Liver (tissue), 9 donors: ENCODE data around the gene SFN. TPM values are rescaled to one million over a fixed set of nuclear protein-coding genes. Genes with fewer than 3 reads are reported as not detected.
"Not testable (repeated sequence)": the region's sequence is repeated elsewhere in the genome, so short reads cannot be mapped to it uniquely, and the experiment has no call there.

ENCODE experiments used
- DNase-seq: peaks from one replicate; pipeline ENCODE4 v3.0.0-alpha.2; 2017; ENCODE audit warnings: low spot score
- H3K27ac ChIP-seq, 2 donors: one replicate each; pipeline ENCODE4 v1.7.0; 2013; ENCODE audit warnings: inconsistent platforms in 2 of 2, low read length in 2 of 2, control low read depth in 1 of 2, low read depth in 1 of 2, mild to moderate bottlenecking in 1 of 2
- H3K27me3 ChIP-seq, 4 donors: one replicate each; pipeline versions ENCODE4 v1.6.1 to v1.7.0; 2013; ENCODE audit warnings: low read length in 3 of 4, inconsistent platforms in 1 of 4, mild to moderate bottlenecking in 1 of 4, moderate library complexity in 1 of 4; ENCODE audit not compliant: control insufficient read depth in 4 of 4, insufficient read depth in 4 of 4
- H3K36me3 ChIP-seq, 4 donors: one replicate each; pipeline versions ENCODE4 v1.6.1 to v1.7.0; 2013; ENCODE audit warnings: low read length in 3 of 4, mild to moderate bottlenecking in 3 of 4, low read depth in 1 of 4, moderate library complexity in 1 of 4; ENCODE audit not compliant: control insufficient read depth in 4 of 4, insufficient read depth in 3 of 4
- H3K4me1 ChIP-seq, 4 donors: one replicate each; pipeline versions ENCODE4 v1.6.1 to v1.7.0; 2013; ENCODE audit warnings: low read length in 3 of 4, mild to moderate bottlenecking in 3 of 4, moderate library complexity in 1 of 4; ENCODE audit not compliant: control insufficient read depth in 4 of 4, insufficient read depth in 4 of 4
- H3K4me3 ChIP-seq, 3 donors: one replicate each; pipeline versions ENCODE4 v1.6.1 to v1.7.0; 2013; ENCODE audit warnings: low read length in 3 of 3, control low read depth in 1 of 3, low read depth in 1 of 3, mild to moderate bottlenecking in 1 of 3
- H3K9ac ChIP-seq, 2 donors: one replicate each; pipeline ENCODE4 v1.7.0; 2013; ENCODE audit warnings: low read length in 2 of 2, mild to moderate bottlenecking in 2 of 2, moderate library complexity in 2 of 2, control low read depth in 1 of 2, low read depth in 1 of 2
- H3K9me3 ChIP-seq, 4 donors: one replicate each; pipeline versions ENCODE4 v1.6.1 to v1.7.0; 2013; ENCODE audit warnings: low read length in 3 of 4; ENCODE audit not compliant: control insufficient read depth in 4 of 4
- FOXA1 ChIP-seq: IDR thresholded peaks from 2 replicates; pipeline ENCODE4 v1.6.1; 2016; ENCODE audit warnings: antibody characterized with exemption
- FOXA2 ChIP-seq: IDR thresholded peaks from 2 replicates; pipeline ENCODE4 v1.6.1; 2016; ENCODE audit warnings: antibody characterized with exemption
- GABPA ChIP-seq, 2 donors: IDR thresholded peaks in 1 of 2; conservative IDR thresholded peaks in 1 of 2; 2 replicates each; pipeline ENCODE4 v1.6.1; 2016; ENCODE audit warnings: antibody characterized with exemption in 2 of 2, mild to moderate bottlenecking in 1 of 2, moderate library complexity in 1 of 2
- HNF4G ChIP-seq: IDR thresholded peaks from 2 replicates; pipeline ENCODE4 v1.6.1; 2016; ENCODE audit warnings: antibody characterized with exemption
- JUND ChIP-seq, 2 donors: IDR thresholded peaks; 2 replicates each; pipeline ENCODE4 v1.6.1; 2016; ENCODE audit warnings: antibody characterized with exemption in 2 of 2
- NR2F2 ChIP-seq: IDR thresholded peaks from 2 replicates; pipeline ENCODE4 v1.6.1; 2016; ENCODE audit warnings: antibody characterized with exemption
- RAD21 ChIP-seq, 2 donors: IDR thresholded peaks; 2 replicates each; pipeline ENCODE4 v1.6.1; 2016; ENCODE audit warnings: antibody characterized with exemption in 2 of 2, mild to moderate bottlenecking in 2 of 2
- RXRA ChIP-seq, 2 donors: IDR thresholded peaks; 2 replicates each; pipeline ENCODE4 v1.6.1; 2017 to 2018; ENCODE audit warnings: antibody characterized with exemption in 2 of 2, mild to moderate bottlenecking in 1 of 2
- SP1 ChIP-seq: IDR thresholded peaks from 2 replicates; pipeline ENCODE4 v1.6.1; 2018; ENCODE audit warnings: antibody characterized with exemption, mild to moderate bottlenecking
- TAF1 ChIP-seq: conservative IDR thresholded peaks from 2 replicates; pipeline ENCODE4 v1.6.1; 2016; ENCODE audit warnings: antibody characterized with exemption, mild to moderate bottlenecking
- YY1 ChIP-seq: IDR thresholded peaks from 2 replicates; pipeline ENCODE4 v1.6.1; 2016; ENCODE audit warnings: antibody characterized with exemption, mild to moderate bottlenecking
- WGBS: extraction: QIAGEN DNeasy Blood & Tissue Kit; methylation state at CpG from one replicate; pipeline ENCODE4 v1.1.7; 2013; 5-methylcytosine and 5-hydroxymethylcytosine counted together
- polyA plus RNA-seq, 2 donors: library from polyadenylated mRNA; stranded (reverse) in 1 of 2; unstranded in 1 of 2; fragments of 200-250 nt in 1 of 2; fragments of >200 nt in 1 of 2; fragmentation: Nextera tagmentation in 1 of 2; extraction: Ambion mirVana in 1 of 2; gene quantifications; one replicate each; pipeline versions ENCODE4 v1.2.1 to v1.2.3, GENCODE V29; 2013 to 2015
- total RNA-seq, 2 donors: library from RNA; depleted of rRNA; stranded (reverse); fragments of >200 nt; gene quantifications; one replicate each; pipeline ENCODE4 v1.2.3, GENCODE V29; 2014
- TF ChIP-seq, protein P1 (sequence below): fragments of 150-350 bp; IDR thresholded peaks from 2 replicates; pipeline ENCODE4 v1.5.1; 2017; ENCODE audit warnings: improper control_type of control experiment, low read depth, low read length; ENCODE audit not compliant: missing input control
- TF ChIP-seq, protein P2 (sequence below): IDR thresholded peaks from 2 replicates; pipeline ENCODE4 v1.6.1; 2016; ENCODE audit warnings: antibody characterized with exemption
- TF ChIP-seq, protein P3 (sequence below): IDR thresholded peaks from 2 replicates; pipeline ENCODE4 v1.6.1; 2016; ENCODE audit warnings: antibody characterized with exemption
- TF ChIP-seq, protein P4 (sequence below): IDR thresholded peaks from 2 replicates; pipeline ENCODE4 v1.6.1; 2016; ENCODE audit warnings: antibody characterized with exemption, mild to moderate bottlenecking
- donor health status: healthy.
- donor health status: healthy.
- donor health status: healthy.
- donor health status: healthy.
- donor health status: healthy.

Gene SFN
- total and polyA plus RNA-seq, 4 donors, result 0.17 to 0.69 TPM; not detected in 2

DNA sequence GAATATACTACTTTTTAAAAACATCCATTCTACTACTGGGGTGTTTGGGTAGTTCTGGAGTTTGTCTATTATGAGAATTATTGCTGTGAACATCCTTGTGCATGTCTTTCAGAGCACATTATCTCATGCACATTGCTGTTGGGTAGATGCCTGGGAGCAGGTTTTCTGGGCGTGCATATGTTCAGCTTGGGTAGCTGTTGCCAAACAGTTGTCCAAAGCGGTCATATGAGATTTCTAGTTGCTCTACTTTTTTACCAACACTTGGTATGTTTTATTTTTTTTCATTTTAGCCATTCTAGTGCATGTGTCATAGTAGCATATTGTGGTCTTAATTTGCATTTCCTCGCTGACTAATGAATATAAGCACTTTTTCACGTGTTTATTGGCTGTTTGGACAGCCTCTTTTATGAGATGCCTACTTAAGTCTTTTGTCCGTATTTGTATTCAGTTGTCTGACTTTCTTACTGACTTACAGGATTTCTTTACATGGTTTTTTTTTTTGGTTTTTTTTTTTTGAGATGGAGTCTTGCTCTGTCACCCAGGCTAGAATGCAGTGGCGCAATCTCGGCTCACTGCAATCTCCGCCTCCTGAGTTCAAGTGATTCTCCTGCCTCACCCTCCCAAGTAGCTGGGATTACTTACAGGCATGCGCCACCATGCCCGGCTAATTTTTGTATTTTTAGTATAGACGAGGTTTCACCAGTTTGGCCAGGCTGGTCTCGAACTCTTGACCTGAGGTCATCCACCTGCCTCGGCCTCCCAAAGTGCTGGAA is 18.3 kb upstream of the SFN start:
- WGBS, result 93% methylated on average over 13 of the region's 13 CpGs
- Histone ChIP-seq H3K27me3 (no peaks in the 10 kb centered on the region), H3K9ac (no peak overlapping the region), H3K4me1 (peaks cover 0 to 11% (median 4%) of the 10 kb centered on the region in 4 donors), H3K36me3 (peaks cover 6 to 33% (median 19%) of the 10 kb centered on the region in 4 donors), H3K27ac (no peak overlapping the region), H3K4me3 (no peak overlapping the region), H3K9me3 (no peaks in the 10 kb centered on the region)
- TF ChIP-seq RAD21 (IDR thresholded peaks at IDR 0.05) (no peak), YY1 (no peak), FOXA1 (no peak), SP1 (no peak), HNF4G (no peak), NR2F2 (no peak), RXRA (IDR thresholded peaks at IDR 0.05) (no peak), TAF1 (no peak), JUND (IDR thresholded peaks at IDR 0.05) (no peak), GABPA (IDR thresholded peaks at IDR 0.05 in 1 of 2, conservative IDR thresholded peaks at IDR 0.05 in 1 of 2) (no peak), FOXA2 (no peak)
- TF ChIP-seq, protein P1, sequence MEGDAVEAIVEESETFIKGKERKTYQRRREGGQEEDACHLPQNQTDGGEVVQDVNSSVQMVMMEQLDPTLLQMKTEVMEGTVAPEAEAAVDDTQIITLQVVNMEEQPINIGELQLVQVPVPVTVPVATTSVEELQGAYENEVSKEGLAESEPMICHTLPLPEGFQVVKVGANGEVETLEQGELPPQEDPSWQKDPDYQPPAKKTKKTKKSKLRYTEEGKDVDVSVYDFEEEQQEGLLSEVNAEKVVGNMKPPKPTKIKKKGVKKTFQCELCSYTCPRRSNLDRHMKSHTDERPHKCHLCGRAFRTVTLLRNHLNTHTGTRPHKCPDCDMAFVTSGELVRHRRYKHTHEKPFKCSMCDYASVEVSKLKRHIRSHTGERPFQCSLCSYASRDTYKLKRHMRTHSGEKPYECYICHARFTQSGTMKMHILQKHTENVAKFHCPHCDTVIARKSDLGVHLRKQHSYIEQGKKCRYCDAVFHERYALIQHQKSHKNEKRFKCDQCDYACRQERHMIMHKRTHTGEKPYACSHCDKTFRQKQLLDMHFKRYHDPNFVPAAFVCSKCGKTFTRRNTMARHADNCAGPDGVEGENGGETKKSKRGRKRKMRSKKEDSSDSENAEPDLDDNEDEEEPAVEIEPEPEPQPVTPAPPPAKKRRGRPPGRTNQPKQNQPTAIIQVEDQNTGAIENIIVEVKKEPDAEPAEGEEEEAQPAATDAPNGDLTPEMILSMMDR, result no peak
- TF ChIP-seq, protein P2, sequence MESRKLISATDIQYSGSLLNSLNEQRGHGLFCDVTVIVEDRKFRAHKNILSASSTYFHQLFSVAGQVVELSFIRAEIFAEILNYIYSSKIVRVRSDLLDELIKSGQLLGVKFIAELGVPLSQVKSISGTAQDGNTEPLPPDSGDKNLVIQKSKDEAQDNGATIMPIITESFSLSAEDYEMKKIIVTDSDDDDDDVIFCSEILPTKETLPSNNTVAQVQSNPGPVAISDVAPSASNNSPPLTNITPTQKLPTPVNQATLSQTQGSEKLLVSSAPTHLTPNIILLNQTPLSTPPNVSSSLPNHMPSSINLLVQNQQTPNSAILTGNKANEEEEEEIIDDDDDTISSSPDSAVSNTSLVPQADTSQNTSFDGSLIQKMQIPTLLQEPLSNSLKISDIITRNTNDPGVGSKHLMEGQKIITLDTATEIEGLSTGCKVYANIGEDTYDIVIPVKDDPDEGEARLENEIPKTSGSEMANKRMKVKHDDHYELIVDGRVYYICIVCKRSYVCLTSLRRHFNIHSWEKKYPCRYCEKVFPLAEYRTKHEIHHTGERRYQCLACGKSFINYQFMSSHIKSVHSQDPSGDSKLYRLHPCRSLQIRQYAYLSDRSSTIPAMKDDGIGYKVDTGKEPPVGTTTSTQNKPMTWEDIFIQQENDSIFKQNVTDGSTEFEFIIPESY, result no peak
- TF ChIP-seq, protein P3, sequence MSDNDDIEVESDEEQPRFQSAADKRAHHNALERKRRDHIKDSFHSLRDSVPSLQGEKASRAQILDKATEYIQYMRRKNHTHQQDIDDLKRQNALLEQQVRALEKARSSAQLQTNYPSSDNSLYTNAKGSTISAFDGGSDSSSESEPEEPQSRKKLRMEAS, result no peak
- TF ChIP-seq, protein P4, sequence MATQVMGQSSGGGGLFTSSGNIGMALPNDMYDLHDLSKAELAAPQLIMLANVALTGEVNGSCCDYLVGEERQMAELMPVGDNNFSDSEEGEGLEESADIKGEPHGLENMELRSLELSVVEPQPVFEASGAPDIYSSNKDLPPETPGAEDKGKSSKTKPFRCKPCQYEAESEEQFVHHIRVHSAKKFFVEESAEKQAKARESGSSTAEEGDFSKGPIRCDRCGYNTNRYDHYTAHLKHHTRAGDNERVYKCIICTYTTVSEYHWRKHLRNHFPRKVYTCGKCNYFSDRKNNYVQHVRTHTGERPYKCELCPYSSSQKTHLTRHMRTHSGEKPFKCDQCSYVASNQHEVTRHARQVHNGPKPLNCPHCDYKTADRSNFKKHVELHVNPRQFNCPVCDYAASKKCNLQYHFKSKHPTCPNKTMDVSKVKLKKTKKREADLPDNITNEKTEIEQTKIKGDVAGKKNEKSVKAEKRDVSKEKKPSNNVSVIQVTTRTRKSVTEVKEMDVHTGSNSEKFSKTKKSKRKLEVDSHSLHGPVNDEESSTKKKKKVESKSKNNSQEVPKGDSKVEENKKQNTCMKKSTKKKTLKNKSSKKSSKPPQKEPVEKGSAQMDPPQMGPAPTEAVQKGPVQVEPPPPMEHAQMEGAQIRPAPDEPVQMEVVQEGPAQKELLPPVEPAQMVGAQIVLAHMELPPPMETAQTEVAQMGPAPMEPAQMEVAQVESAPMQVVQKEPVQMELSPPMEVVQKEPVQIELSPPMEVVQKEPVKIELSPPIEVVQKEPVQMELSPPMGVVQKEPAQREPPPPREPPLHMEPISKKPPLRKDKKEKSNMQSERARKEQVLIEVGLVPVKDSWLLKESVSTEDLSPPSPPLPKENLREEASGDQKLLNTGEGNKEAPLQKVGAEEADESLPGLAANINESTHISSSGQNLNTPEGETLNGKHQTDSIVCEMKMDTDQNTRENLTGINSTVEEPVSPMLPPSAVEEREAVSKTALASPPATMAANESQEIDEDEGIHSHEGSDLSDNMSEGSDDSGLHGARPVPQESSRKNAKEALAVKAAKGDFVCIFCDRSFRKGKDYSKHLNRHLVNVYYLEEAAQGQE, result no peak
- DNase-seq, result no peak

DNA sequence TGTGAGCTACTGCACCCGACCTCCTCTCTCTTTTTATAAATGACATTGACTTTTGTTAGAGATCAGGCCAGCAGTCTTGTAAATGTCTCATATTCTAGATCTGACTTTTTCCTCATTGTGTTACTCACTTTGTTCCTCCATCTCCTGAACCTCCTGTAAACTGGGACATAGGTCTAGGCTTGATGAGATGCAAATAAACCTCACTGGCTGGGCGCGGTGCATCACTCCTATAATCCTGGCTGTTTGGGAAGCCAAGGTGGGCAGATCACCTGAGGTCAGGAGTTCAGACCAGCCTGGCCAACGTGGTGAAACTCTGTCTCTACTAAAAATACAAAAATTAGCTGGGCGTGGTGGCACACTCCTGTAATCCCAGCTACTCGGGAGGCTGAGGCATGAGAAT is 15.1 kb upstream of the SFN start:
- 84% methylated on average over 6 of the region's 6 CpGs for WGBS
- H3K9me3 ChIP-seq, H3K9ac ChIP-seq, H3K4me3 ChIP-seq, H3K27ac ChIP-seq, H3K27me3 ChIP-seq, DNase-seq: not testable (repeated sequence)
- Histone ChIP-seq H3K4me1 (peaks cover 0 to 12% (median 8%) of the 10 kb centered on the region in 4 donors), H3K36me3 (peaks cover 2 to 45% (median 35%) of the 10 kb centered on the region in 4 donors)
